ENCODE results near the gene AHCYL2.

AHCYL2 gene

DNA sequence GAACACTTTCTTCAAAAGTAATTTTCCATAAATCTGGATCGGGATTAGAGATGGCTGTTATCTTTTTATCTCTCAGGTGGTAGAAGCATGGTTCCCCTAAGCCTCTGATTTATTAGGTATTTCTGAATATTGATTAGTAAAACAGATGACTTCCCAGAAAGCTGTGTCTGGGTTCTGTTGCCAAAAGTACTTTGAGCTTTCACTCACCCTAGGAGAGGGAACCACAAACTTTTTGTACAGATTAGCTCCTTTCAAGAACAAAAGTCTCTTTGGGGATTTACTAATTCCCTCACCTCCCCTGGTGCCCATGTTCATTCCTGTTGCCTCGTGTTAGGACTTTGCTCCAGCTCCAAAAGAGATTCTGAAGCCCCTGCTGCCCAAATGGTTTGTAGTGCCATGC lies 162.7 kb downstream of the AHCYL2 start:
- no peaks in the 10 kb centered on the region for H3K27me3 ChIP-seq (ENCODE audit: low read length)
- no peaks in the 10 kb centered on the region for H4K20me1 ChIP-seq (ENCODE audit: low read depth, low read length)
- no peaks in the 10 kb centered on the region for H3K9me3 ChIP-seq (ENCODE audit: insufficient read depth, low read length)
- no peaks in the 10 kb centered on the region for H3K79me2 ChIP-seq (ENCODE audit: insufficient read depth, low read length)
- H3K4me2 ChIP-seq (ENCODE audit: low read depth, low read length, poor library complexity, severe bottlenecking), result no peak overlapping the region
- no peaks in the 10 kb centered on the region for H3K36me3 ChIP-seq (ENCODE audit: low read length)
- H3K9me2 ChIP-seq (replicated peaks; ENCODE audit: insufficient read depth, low read length), result no peaks in the 10 kb centered on the region
- H3K9ac ChIP-seq (ENCODE audit: low read length), result no peak overlapping the region
- H3K4me3 ChIP-seq (ENCODE audit: insufficient read depth, low read length, poor library complexity, severe bottlenecking), result no peak overlapping the region
- TF ChIP-seq EZH2phosphoT487 (conservative IDR thresholded peaks at IDR 0.05; ENCODE audit: low read length), result no peak
- TF ChIP-seq, protein P1, sequence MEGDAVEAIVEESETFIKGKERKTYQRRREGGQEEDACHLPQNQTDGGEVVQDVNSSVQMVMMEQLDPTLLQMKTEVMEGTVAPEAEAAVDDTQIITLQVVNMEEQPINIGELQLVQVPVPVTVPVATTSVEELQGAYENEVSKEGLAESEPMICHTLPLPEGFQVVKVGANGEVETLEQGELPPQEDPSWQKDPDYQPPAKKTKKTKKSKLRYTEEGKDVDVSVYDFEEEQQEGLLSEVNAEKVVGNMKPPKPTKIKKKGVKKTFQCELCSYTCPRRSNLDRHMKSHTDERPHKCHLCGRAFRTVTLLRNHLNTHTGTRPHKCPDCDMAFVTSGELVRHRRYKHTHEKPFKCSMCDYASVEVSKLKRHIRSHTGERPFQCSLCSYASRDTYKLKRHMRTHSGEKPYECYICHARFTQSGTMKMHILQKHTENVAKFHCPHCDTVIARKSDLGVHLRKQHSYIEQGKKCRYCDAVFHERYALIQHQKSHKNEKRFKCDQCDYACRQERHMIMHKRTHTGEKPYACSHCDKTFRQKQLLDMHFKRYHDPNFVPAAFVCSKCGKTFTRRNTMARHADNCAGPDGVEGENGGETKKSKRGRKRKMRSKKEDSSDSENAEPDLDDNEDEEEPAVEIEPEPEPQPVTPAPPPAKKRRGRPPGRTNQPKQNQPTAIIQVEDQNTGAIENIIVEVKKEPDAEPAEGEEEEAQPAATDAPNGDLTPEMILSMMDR (IDR thresholded peaks at IDR 0.05; ENCODE audit: insufficient read depth, low read length, poor library complexity, severe bottlenecking), result no peak
- H3F3A ChIP-seq (ENCODE audit: insufficient read depth), result no peaks in the 10 kb centered on the region
- H2AFZ ChIP-seq (ENCODE audit: low read depth, low read length, severe bottlenecking), result no peak overlapping the region
- no peak overlapping the region for H3K27ac ChIP-seq (ENCODE audit: low read depth, low read length)

DNA sequence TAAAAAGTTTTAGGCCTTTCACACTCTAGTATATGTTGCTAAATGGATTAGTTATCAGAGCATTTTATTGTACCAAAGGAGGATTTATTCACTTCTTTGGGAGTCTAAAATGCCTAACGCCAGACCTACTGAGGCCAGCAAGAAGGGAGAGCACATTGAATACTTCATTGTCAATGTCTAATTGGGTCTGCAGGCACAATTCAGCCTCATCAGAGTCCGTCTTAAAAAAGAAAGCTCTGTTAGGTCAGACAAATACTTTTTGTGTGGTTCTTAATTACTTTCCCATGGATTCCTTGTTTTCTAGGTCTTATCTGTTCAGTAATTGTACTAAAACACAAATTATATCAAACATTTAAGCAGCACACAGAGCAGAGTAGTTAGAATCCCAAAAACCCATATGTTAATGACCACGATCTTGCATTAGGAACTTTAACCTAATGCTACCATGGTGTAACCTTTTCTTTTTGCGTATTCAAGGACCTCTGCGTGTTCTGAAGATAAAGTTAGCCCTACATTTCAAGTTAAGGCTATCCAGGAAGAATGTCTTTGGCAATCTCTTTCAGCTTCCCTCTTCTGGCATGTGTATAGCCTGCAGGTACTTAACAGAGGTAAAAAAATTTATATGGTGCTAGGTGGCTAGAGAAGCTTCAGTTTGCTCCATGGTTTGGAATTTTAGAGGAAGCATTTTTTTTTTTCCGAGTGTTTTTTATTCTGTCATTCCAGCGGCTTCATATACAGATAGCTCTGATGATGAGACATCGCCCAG lies 163.7 kb downstream of the AHCYL2 start:
- Histone ChIP-seq H2AFZ (ENCODE audit: low read depth, low read length, severe bottlenecking) (no peak overlapping the region), H3F3A (ENCODE audit: insufficient read depth) (no peaks in the 10 kb centered on the region), H3K36me3 (ENCODE audit: low read length) (no peaks in the 10 kb centered on the region), H3K27me3 (ENCODE audit: low read length) (no peaks in the 10 kb centered on the region), H3K9ac (ENCODE audit: low read length) (no peak overlapping the region), H3K4me2 (ENCODE audit: low read depth, low read length, poor library complexity, severe bottlenecking) (no peak overlapping the region), H3K9me3 (ENCODE audit: insufficient read depth, low read length) (no peaks in the 10 kb centered on the region), H3K79me2 (ENCODE audit: insufficient read depth, low read length) (no peaks in the 10 kb centered on the region), H3K4me3 (ENCODE audit: insufficient read depth, low read length, poor library complexity, severe bottlenecking) (no peak overlapping the region), H4K20me1 (ENCODE audit: low read depth, low read length) (no peaks in the 10 kb centered on the region), H3K9me2 (replicated peaks; ENCODE audit: insufficient read depth, low read length) (no peaks in the 10 kb centered on the region), H3K27ac (ENCODE audit: low read depth, low read length) (no peak overlapping the region)
- TF ChIP-seq EZH2phosphoT487 (conservative IDR thresholded peaks at IDR 0.05; ENCODE audit: low read length), result no peak
- TF ChIP-seq, protein P1 (IDR thresholded peaks at IDR 0.05; ENCODE audit: insufficient read depth, low read length, poor library complexity, severe bottlenecking), result no peak

DNA sequence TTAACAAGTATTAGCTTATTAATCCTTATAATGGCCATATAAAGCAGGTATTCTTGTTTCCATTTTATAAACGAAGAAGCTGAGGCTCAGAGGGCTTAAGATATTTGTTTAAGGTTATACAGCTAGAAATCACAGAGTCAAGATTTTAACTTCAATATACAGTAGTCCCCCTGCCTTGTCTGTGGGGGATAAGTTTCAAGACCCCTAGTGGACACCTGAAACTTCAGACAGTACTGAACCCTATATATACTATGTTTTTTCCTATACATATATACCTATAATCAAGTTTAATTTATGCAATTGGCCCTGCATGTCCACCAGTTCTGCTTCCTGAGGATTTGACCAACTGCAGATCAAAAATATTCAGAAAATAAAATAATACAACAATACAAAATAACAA lies 165.0 kb downstream of the AHCYL2 start:
- no peaks in the 10 kb centered on the region for H3K79me2 ChIP-seq (ENCODE audit: insufficient read depth, low read length)
- no peak overlapping the region for H3K4me2 ChIP-seq (ENCODE audit: low read depth, low read length, poor library complexity, severe bottlenecking)
- H3K9ac ChIP-seq (ENCODE audit: low read length), result no peak overlapping the region
- H3K9me3 ChIP-seq (ENCODE audit: insufficient read depth, low read length), result no peaks in the 10 kb centered on the region
- H2AFZ ChIP-seq (ENCODE audit: low read depth, low read length, severe bottlenecking), result no peak overlapping the region
- H3K4me3 ChIP-seq (ENCODE audit: insufficient read depth, low read length, poor library complexity, severe bottlenecking), result no peak overlapping the region
- no peaks in the 10 kb centered on the region for H4K20me1 ChIP-seq (ENCODE audit: low read depth, low read length)
- H3K36me3 ChIP-seq (ENCODE audit: low read length), result no peaks in the 10 kb centered on the region
- TF ChIP-seq EZH2phosphoT487 (conservative IDR thresholded peaks at IDR 0.05; ENCODE audit: low read length), result no peak
- TF ChIP-seq, protein P1 (IDR thresholded peaks at IDR 0.05; ENCODE audit: insufficient read depth, low read length, poor library complexity, severe bottlenecking), result no peak
- no peak overlapping the region for H3K27ac ChIP-seq (ENCODE audit: low read depth, low read length)
- no peaks in the 10 kb centered on the region for H3K9me2 ChIP-seq (replicated peaks; ENCODE audit: insufficient read depth, low read length)
- H3F3A ChIP-seq (ENCODE audit: insufficient read depth), result no peaks in the 10 kb centered on the region
- H3K27me3 ChIP-seq (ENCODE audit: low read length), result no peaks in the 10 kb centered on the region

All from SU-DHL-6 (cell line).